Prostate gland (tissue), 2 donors: ENCODE measurements around the gene SLC5A10. TPM values are rescaled to one million over a fixed set of nuclear protein-coding genes. Genes with fewer than 3 reads are reported as not detected.

Experiments used
- DNase-seq: peaks from one replicate; pipeline ENCODE4 v3.0.0-alpha.2; 2019; ENCODE audit warnings: low spot score
- H3K27ac ChIP-seq, 2 donors: fragments of 200-600 bp; sonication (generic); 2 replicates each; pipeline ENCODE4 v1.5.1; 2017 to 2019
- H3K27me3 ChIP-seq: fragments of 200-600 bp; sonication (generic); replicated peaks from 2 replicates; pipeline ENCODE4 v1.5.1; 2019; ENCODE audit not compliant: insufficient read depth
- H3K36me3 ChIP-seq, 2 donors: fragments of 200-600 bp; sonication (generic); 1 replicate in 1 of 2; 2 replicates in 1 of 2; pipeline versions ENCODE4 v1.5.1 to v1.8.1; 2017 to 2019
- H3K4me1 ChIP-seq: fragments of 200-600 bp; sonication (generic); replicated peaks from 2 replicates; pipeline ENCODE4 v1.5.1; 2019
- H3K4me3 ChIP-seq, 2 donors: fragments of 200-600 bp; sonication (generic); 2 replicates each; pipeline ENCODE4 v1.5.1; 2017 to 2019
- H3K9me3 ChIP-seq: fragments of 200-600 bp; sonication (generic); 2 replicates; pipeline ENCODE4 v1.5.1; 2017
- CTCF ChIP-seq, 4 experiments: fragments of 200-600 bp in 2 of 4; fragments of 450-650 bp in 2 of 4; sonication (generic) in 2 of 4; IDR thresholded peaks; 1 replicate in 3 of 4; 2 replicates in 1 of 4; pipeline ENCODE4 v1.5.1; 2016 to 2019; ENCODE audit warnings: antibody characterized with exemption in 4 of 4, mild to moderate bottlenecking in 2 of 4, moderate library complexity in 2 of 4
- POLR2A ChIP-seq: fragments of 450-650 bp; IDR thresholded peaks from one replicate; pipeline ENCODE4 v1.6.1; 2016; ENCODE audit warnings: antibody characterized with exemption, mild to moderate bottlenecking
- POLR2AphosphoS5 ChIP-seq: sonication (generic); formaldehyde crosslinking; IDR thresholded peaks from one replicate; pipeline ENCODE4 v1.6.1; 2017; ENCODE audit warnings: antibody characterized with exemption
- WGBS: methylation state at CpG from one replicate; pipeline ENCODE4 v1.1.5; 2018; 5-methylcytosine and 5-hydroxymethylcytosine counted together
- intact Hi-C: fragments of 100-400 bp; cut with DNase I; formaldehyde crosslinking; loops from one replicate; pipeline ENCODE4 v1.14.2; 2022
- total RNA-seq, 2 donors: library from RNA; depleted of rRNA; stranded (reverse); fragments of >200 nt; gene quantifications; one replicate each; pipeline ENCODE4 v1.1.0, GENCODE V29; 2016

SLC5A10 gene
- total RNA-seq, 2 donors from 2014 or later: not detected

- intact Hi-C loops: no loop called here
- Histone ChIP-seq H3K4me3 (no peak overlapping the region), H3K36me3 (no peaks in the 10 kb centered on the region), H3K27me3 (no peaks in the 10 kb centered on the region), H3K4me1 (no peaks in the 10 kb centered on the region), H3K9me3 (no peaks in the 10 kb centered on the region), H3K27ac (no peak overlapping the region)
- TF ChIP-seq POLR2AphosphoS5 (no peak), CTCF (IDR thresholded peaks at IDR 0.05) (no peak)
- 75% methylated on average over 2 of the region's 2 CpGs for WGBS
- DNase-seq: no peak
These were observed 13.3 kb upstream of the SLC5A10 start for GRCh38 chr17:18938692-18939023.

GRCh38 chr17:18944646-18945045 is 7.3 kb upstream of the SLC5A10 start:
- Histone ChIP-seq H3K4me1 (no peaks in the 10 kb centered on the region), H3K27ac (no peak overlapping the region), H3K9me3 (no peaks in the 10 kb centered on the region), H3K4me3 (no peak overlapping the region), H3K36me3 (no peaks in the 10 kb centered on the region), H3K27me3 (no peaks in the 10 kb centered on the region)
- 79% methylated on average over 5 of the region's 5 CpGs for WGBS
- intact Hi-C loops: no loop called here
- TF ChIP-seq CTCF (IDR thresholded peaks at IDR 0.05) (no peak), POLR2AphosphoS5 (no peak)
- DNase-seq: no peak

- intact Hi-C loops: no loop called here
- no peaks in the 10 kb centered on the region for H3K36me3 ChIP-seq
- H3K4me3 ChIP-seq: no peak overlapping the region
- WGBS: 57% methylated on average over 2 of the region's 2 CpGs
- DNase-seq: no peak
- H3K27me3 ChIP-seq: no peaks in the 10 kb centered on the region
- H3K9me3 ChIP-seq: no peaks in the 10 kb centered on the region
- TF ChIP-seq CTCF (IDR thresholded peaks at IDR 0.05): no peak
- H3K27ac ChIP-seq: no peak overlapping the region
- no peaks in the 10 kb centered on the region for H3K4me1 ChIP-seq
These were observed 5.4 kb upstream of the SLC5A10 start for GRCh38 chr17:18946536-18946935.

- TF ChIP-seq POLR2A (no peak), CTCF (IDR thresholded peaks at IDR 0.05) (no peak), POLR2AphosphoS5 (no peak)
These were observed 4.1 kb upstream of the SLC5A10 start for GRCh38 chr17:18947866-18948265.

GRCh38 chr17:18948476-18949006 is 3.4 kb upstream of the SLC5A10 start:
- H3K27ac ChIP-seq: no peak overlapping the region
- no peaks in the 10 kb centered on the region for H3K4me1 ChIP-seq
- H3K4me3 ChIP-seq: no peak overlapping the region
- intact Hi-C loops: no loop called here
- 83% methylated on average over 8 of the region's 8 CpGs for WGBS
- no peak for DNase-seq
- no peaks in the 10 kb centered on the region for H3K36me3 ChIP-seq
- H3K27me3 ChIP-seq: no peaks in the 10 kb centered on the region
- no peaks in the 10 kb centered on the region for H3K9me3 ChIP-seq
- no peak for TF ChIP-seq CTCF (IDR thresholded peaks at IDR 0.05)
- no peak for TF ChIP-seq POLR2AphosphoS5
- no peak for TF ChIP-seq POLR2A

More at GRCh38 chr17:18947866-18948265, 4.1 kb upstream of the SLC5A10 start:
- H3K4me1 ChIP-seq: no peaks in the 10 kb centered on the region
- 83% methylated on average over 6 of the region's 6 CpGs for WGBS
- no peaks in the 10 kb centered on the region for H3K27me3 ChIP-seq
- H3K27ac ChIP-seq: no peak overlapping the region
- no peaks in the 10 kb centered on the region for H3K36me3 ChIP-seq
- no peak overlapping the region for H3K4me3 ChIP-seq
- no peak for DNase-seq
- intact Hi-C loops: no loop called here
- H3K9me3 ChIP-seq: no peaks in the 10 kb centered on the region
